Measurements from ENCODE around the gene ATP1B4. TPM values are rescaled to one million over a fixed set of nuclear protein-coding genes. Genes with fewer than 3 reads are reported as not detected.

The ATP1B4 gene
- total and polyA plus RNA-seq, 2 of the 8 experiments (the other 6 are each of a cell fraction or from before 2014, with no cell fraction given): not detected

DNA sequence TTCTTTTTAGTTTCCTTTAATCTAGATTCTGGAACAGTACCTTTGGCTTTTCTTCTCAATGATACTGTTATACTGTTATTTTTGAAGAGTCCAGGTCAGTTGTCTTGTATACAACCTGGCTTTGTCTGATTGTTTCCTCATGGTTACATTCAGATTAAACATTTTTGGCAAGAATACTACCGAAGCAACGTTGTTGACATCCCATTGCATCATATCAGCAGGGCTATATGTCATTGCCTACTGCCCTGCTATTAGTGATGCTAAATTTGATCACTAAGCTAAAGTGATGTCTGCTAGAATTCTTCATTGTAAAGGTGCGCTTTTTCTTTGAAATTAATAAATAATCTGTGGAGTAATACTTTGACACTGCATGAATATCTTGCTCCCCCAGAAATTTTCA lies 5.8 kb upstream of the ATP1B4 start:
- no peak overlapping the region for H2BK12ac ChIP-seq (ENCODE audit: low read depth, low read length)
- no peak overlapping the region for H3K4me3 ChIP-seq (ENCODE audit: extremely low read depth in 1 of 4, insufficient read depth in 2 of 4, low read depth in 3 of 4, low read length in 4 of 4)
- H3K27ac ChIP-seq (ENCODE audit: low read depth, low read length): no peak overlapping the region
- H3K56ac ChIP-seq (replicated peaks; ENCODE audit: insufficient read length, low read depth, low read length): no peak overlapping the region
- no peaks in the 10 kb centered on the region for H3K9me3 ChIP-seq (ENCODE audit: insufficient read depth in 2 of 2, low read depth in 1 of 2, low read length in 1 of 2)
- H3K23ac ChIP-seq (ENCODE audit: insufficient read length): no peak overlapping the region
- no peaks in the 10 kb centered on the region for H3K79me1 ChIP-seq (ENCODE audit: low read depth, low read length)
- H3K4ac ChIP-seq (replicated peaks; ENCODE audit: insufficient read length, low read depth, low read length): no peak overlapping the region
- H2BK5ac ChIP-seq (ENCODE audit: low read depth, low read length): no peak overlapping the region
- no peak overlapping the region for H4K5ac ChIP-seq (ENCODE audit: insufficient read length, low read depth, low read length)
- no peak overlapping the region for H2AFZ ChIP-seq (ENCODE audit: low read length)
- no peak overlapping the region for H2BK20ac ChIP-seq (ENCODE audit: low read length)
- no peak overlapping the region for H4K91ac ChIP-seq (replicated peaks; ENCODE audit: insufficient read length, low read length)
- CTCF ChIA-PET (ENCODE audit: partially characterized antibody): interaction anchor here (3.2 kb wide), 1 partner anchor 9 kb away, joined by 15 read pairs; no protein-coding TSS in a partner anchor
- TF ChIP-seq POU5F1 (IDR thresholded peaks at IDR 0.05; ENCODE audit: low read depth, low read length) (no peak), HDAC2 (IDR thresholded peaks at IDR 0.05; ENCODE audit: borderline replicate concordance in 1 of 2, low read depth in 2 of 2, low read length in 2 of 2) (no peak), GTF2F1 (IDR thresholded peaks at IDR 0.05; ENCODE audit: borderline replicate concordance, low read depth, low read length) (no peak), NRF1 (IDR thresholded peaks at IDR 0.05; ENCODE audit: low read depth, low read length) (no peak), EP300 (IDR thresholded peaks at IDR 0.05; ENCODE audit: borderline replicate concordance in 1 of 2, low read depth in 2 of 2, low read length in 2 of 2) (no peak), KDM4A (IDR thresholded peaks at IDR 0.05; ENCODE audit: low read depth, low read length, severe bottlenecking) (no peak), SIRT6 (IDR thresholded peaks at IDR 0.05; ENCODE audit: low read length) (no peak), SUZ12 (IDR thresholded peaks at IDR 0.05; ENCODE audit: low read length) (no peak)
- no peak overlapping the region for H4K8ac ChIP-seq (ENCODE audit: extremely low read depth, insufficient read depth, low read length)
- no peaks in the 10 kb centered on the region for H3K23me2 ChIP-seq (ENCODE audit: low read depth, low read length)
- H3K4me1 ChIP-seq (replicated peaks in 1 of 4; ENCODE audit: control insufficient read depth in 3 of 4, insufficient read depth in 4 of 4, low read length in 3 of 4): no peaks in the 10 kb centered on the region
- no peaks in the 10 kb centered on the region for H4K20me1 ChIP-seq (replicated peaks in 1 of 2; ENCODE audit: control insufficient read depth in 1 of 2, insufficient read depth in 2 of 2, low read length in 2 of 2)
- H3K9ac ChIP-seq (replicated peaks in 1 of 4; ENCODE audit: extremely low read depth in 1 of 4, low read depth in 3 of 4, low read length in 3 of 4): no peak overlapping the region
- H2BK15ac ChIP-seq (ENCODE audit: low read length): no peak overlapping the region
- no peak overlapping the region for H3K14ac ChIP-seq (ENCODE audit: insufficient read length)
- no peaks in the 10 kb centered on the region for H3K27me3 ChIP-seq (replicated peaks in 1 of 4; ENCODE audit: control insufficient read depth in 3 of 4, extremely low read depth in 1 of 4, insufficient read depth in 3 of 4, low read length in 3 of 4)
- POLR2A ChIA-PET (ENCODE audit: partially characterized antibody): no interaction called here
- H2AK5ac ChIP-seq (ENCODE audit: low read depth, low read length): no peak overlapping the region
- FAIRE-seq (no peak), DNase-seq (ENCODE audit: low read depth in 1 of 2, low spot score in 2 of 2) (no peak)
- no peaks in the 10 kb centered on the region for H3K79me2 ChIP-seq (ENCODE audit: control insufficient read depth in 1 of 2, insufficient read depth in 2 of 2, low read length in 2 of 2)
- H3K18ac ChIP-seq (ENCODE audit: extremely low read depth, low read length): no peak overlapping the region
- H2BK120ac ChIP-seq (replicated peaks; ENCODE audit: low read depth, low read length): no peak overlapping the region
- H3K36me3 ChIP-seq (ENCODE audit: control insufficient read depth in 2 of 4, insufficient read depth in 4 of 4, low read length in 3 of 4): no peaks in the 10 kb centered on the region
- WGBS, 2 experiments (ENCODE audit: extremely low coverage in 1 of 2, insufficient coverage in 1 of 2, insufficient read length in 1 of 2, insufficient replicate concordance in 2 of 2, low coverage in 1 of 2, low lambda C conversion rate in 2 of 2, missing lambda C conversion rate in 1 of 2): 97% methylated on average over 3 of the region's 3 CpGs; no CpG with 5 or more reads in 1 of the 2 experiments
- H3K4me2 ChIP-seq (ENCODE audit: insufficient read depth in 1 of 2, low read depth in 2 of 2, low read length in 2 of 2): no peak overlapping the region
